DOHH2 (cell line): ENCODE results near the gene SVBP.

ENCODE experiments used
- EZH2phosphoT487 ChIP-seq: fragments of 200-600 bp; sonication (generic); IDR thresholded peaks from 2 replicates; pipeline ENCODE4 v1.6.1; 2017; ENCODE audit warnings: borderline replicate concordance, mild to moderate bottlenecking, antibody characterized with exemption, low read length, moderate library complexity, mixed read lengths
- TF ChIP-seq, protein P1 (sequence below): fragments of 200-600 bp; sonication (generic); IDR thresholded peaks from one replicate; pipeline ENCODE4 v1.5.1; 2014; ENCODE audit warnings: antibody characterized with exemption, mild to moderate bottlenecking, low read depth, low read length; ENCODE audit not compliant: poor library complexity, severe bottlenecking

DNA sequence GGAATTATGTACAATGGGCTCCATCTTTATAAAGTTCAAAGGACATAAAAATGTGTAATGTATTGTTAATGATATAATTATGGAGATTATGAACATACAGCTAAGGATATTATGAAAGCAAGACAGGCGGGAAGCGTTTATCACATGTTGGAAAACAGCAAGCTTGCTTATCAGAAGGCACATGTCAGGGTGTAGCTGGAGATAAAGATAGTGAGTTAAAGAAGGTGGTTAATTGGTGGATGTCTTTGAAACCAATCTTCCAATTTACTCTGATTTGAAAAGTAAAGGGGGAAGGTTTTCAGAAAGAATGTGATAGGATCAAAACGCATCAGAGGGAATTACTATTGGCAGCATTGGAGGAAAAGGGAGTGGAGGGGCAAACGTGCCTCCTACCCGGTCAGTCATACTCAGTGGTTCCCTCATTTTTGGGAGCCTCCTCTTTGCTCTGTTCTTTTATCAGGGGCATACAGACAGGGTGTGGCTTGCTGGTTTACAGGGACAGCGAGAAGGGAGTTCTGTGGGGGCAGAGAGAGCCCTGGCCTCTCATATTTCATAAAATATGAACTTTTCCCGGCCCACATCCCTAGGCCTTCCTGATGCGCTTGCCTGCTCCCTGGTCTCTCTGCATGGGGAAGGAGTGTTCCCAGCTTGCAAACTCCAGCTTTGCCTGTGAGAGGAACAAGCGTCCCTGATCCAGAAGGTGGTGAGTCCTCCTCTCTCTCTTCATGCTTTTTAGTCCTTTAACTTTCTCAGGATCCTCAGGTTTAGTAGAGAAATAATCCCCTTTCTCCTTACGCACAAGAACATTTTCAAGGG, 8.0 kb upstream of the SVBP start:
- TF ChIP-seq, protein P1, sequence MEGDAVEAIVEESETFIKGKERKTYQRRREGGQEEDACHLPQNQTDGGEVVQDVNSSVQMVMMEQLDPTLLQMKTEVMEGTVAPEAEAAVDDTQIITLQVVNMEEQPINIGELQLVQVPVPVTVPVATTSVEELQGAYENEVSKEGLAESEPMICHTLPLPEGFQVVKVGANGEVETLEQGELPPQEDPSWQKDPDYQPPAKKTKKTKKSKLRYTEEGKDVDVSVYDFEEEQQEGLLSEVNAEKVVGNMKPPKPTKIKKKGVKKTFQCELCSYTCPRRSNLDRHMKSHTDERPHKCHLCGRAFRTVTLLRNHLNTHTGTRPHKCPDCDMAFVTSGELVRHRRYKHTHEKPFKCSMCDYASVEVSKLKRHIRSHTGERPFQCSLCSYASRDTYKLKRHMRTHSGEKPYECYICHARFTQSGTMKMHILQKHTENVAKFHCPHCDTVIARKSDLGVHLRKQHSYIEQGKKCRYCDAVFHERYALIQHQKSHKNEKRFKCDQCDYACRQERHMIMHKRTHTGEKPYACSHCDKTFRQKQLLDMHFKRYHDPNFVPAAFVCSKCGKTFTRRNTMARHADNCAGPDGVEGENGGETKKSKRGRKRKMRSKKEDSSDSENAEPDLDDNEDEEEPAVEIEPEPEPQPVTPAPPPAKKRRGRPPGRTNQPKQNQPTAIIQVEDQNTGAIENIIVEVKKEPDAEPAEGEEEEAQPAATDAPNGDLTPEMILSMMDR = no peak
- TF ChIP-seq EZH2phosphoT487 = no peak
